NB4 (cell line): ENCODE data around the gene GALNT18.
"Not testable (repeated sequence)": the region's sequence is repeated elsewhere in the genome, so short reads cannot be mapped to it uniquely, and the experiment has no call there.

Experiments used
- DNase-seq: peaks from one replicate; pipeline ENCODE4 v3.0.0; 2010; ENCODE audit warnings: low read depth
- H3K4me3 ChIP-seq: one replicate; pipeline ENCODE4 v1.5.1; 2011; ENCODE audit warnings: mild to moderate bottlenecking, low read depth, low read length, moderate library complexity
- MYC ChIP-seq: IDR thresholded peaks from 2 replicates; pipeline ENCODE4 v1.6.1; 2011; ENCODE audit warnings: low read depth, low read length
- POLR2A ChIP-seq: IDR thresholded peaks from 2 replicates; pipeline ENCODE4 v1.6.1; 2011; ENCODE audit warnings: mild to moderate bottlenecking; ENCODE audit not compliant: insufficient read length; ENCODE audit errors: extremely low read depth
- TF ChIP-seq, protein P1 (sequence below): IDR thresholded peaks from one replicate; pipeline ENCODE4 v1.5.1; 2012; ENCODE audit warnings: low read depth, low read length
- TF ChIP-seq, protein P2 (sequence below): IDR thresholded peaks from 2 replicates; pipeline ENCODE4 v1.6.1; 2011; ENCODE audit warnings: low read depth, low read length

GALNT18 gene

DNA sequence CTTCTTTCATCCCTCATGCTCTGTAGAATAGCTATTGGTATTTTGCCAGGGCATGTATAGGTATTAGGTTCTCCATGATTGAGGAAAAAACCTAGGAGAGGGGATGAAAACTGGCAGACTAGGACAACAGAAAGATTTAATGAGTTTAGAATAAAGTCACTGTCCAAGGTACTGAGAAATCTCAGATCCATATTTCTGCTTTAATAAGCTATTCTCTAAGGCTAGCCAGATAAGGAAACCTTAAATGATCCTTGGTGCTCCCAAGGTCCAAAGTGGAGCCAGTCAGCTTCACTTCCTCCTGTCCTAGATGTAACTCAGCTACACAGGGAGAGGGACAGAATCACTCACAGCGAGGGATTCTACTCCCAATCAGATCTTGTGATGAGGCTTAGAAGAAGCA, 255.0 kb downstream of the GALNT18 start:
- no peak for TF ChIP-seq MYC
- TF ChIP-seq, protein P1, sequence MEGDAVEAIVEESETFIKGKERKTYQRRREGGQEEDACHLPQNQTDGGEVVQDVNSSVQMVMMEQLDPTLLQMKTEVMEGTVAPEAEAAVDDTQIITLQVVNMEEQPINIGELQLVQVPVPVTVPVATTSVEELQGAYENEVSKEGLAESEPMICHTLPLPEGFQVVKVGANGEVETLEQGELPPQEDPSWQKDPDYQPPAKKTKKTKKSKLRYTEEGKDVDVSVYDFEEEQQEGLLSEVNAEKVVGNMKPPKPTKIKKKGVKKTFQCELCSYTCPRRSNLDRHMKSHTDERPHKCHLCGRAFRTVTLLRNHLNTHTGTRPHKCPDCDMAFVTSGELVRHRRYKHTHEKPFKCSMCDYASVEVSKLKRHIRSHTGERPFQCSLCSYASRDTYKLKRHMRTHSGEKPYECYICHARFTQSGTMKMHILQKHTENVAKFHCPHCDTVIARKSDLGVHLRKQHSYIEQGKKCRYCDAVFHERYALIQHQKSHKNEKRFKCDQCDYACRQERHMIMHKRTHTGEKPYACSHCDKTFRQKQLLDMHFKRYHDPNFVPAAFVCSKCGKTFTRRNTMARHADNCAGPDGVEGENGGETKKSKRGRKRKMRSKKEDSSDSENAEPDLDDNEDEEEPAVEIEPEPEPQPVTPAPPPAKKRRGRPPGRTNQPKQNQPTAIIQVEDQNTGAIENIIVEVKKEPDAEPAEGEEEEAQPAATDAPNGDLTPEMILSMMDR: no peak
- TF ChIP-seq, protein P2, sequence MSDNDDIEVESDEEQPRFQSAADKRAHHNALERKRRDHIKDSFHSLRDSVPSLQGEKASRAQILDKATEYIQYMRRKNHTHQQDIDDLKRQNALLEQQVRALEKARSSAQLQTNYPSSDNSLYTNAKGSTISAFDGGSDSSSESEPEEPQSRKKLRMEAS: no peak
- no peak for TF ChIP-seq POLR2A
- no peak overlapping the region for H3K4me3 ChIP-seq
- no peak for DNase-seq

DNA sequence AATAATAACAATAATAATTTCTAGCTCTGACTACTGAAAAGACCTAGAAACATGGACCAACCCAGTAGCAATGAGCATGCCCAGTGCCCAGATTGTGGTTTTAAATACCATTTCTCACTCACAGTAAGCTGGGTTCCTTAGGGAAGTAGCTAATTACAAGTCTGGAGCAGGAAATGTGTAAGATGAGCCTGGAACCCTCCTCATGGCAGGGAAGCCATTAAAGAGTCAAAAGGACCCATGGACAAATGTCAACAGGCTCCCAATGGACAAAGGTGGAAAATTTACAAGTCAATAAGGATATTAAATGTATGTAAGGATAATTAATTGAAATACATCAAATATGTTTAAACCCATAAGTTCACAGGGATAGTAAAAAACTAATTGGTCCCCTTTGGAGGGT, 258.1 kb downstream of the GALNT18 start:
- no peak for DNase-seq
- H3K4me3 ChIP-seq: no peak overlapping the region
- TF ChIP-seq MYC (no peak), POLR2A (no peak)
- TF ChIP-seq, protein P1: no peak
- TF ChIP-seq, protein P2: no peak

DNA sequence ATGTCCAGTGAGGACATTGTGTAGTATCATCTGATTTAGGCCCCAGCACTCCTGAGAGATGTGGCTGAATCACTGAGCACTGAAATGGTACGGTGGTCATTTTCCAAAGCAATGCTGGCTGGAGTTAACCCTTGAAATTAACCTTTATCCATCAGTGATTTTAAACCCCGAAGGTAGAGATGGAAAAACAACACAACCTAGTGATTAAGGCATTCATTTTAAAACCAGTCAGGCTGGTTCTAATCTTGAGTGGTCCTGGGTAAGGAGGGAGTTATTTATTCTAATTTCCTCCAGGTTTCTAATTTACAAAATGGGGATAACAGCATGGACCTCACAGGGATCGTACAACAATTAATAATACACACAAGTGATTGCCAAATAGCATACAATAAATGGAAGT, 262.2 kb downstream of the GALNT18 start:
- TF ChIP-seq MYC: no peak
- TF ChIP-seq, protein P2: no peak
- TF ChIP-seq, protein P1: no peak
- no peak for TF ChIP-seq POLR2A
- DNase-seq: no peak

DNA sequence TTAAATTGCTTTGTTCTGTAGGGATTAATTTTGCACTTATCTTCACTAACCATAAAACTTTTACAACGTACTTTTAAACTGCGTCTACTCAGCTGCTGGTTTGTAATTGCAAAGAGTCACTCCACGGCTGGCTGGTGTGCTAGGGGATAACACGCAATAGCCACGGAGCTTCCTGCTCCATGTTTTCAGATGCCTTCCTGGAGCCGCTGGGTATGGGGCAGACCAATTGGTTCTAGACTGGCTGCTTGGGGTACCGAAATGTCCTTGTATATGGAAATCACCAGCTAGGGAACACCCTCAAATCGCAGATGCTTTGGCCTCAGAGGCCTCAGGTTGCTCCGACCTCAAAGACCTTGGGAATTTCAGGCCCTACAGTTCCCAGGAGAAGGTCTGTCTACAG, 265.0 kb downstream of the GALNT18 start:
- TF ChIP-seq, protein P1: no peak
- TF ChIP-seq, protein P2: no peak
- no peak for TF ChIP-seq POLR2A
- TF ChIP-seq MYC: no peak
- H3K4me3 ChIP-seq: no peak overlapping the region
- no peak for DNase-seq

More for the DNA sequence above, 262.2 kb downstream of the GALNT18 start:
- no peak overlapping the region for H3K4me3 ChIP-seq

DNA sequence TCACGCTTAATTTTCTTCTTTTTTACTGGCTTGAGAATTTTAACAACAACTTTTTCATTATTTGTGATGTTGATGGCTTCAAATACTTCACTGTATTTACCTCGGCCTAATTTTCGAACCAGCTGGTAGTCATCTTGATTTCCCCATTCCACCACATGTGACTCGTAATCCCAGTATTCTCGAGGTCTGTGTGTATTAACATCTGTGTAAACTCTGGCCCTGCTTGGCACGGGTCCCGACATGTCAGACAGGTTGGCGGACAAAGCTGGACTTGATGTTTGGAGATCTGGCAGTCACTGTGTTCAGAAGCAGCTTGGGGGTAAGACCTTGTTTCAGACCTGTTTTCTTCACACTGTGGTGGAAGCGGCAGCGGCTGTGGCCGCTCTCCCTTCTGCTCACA, 268.9 kb downstream of the GALNT18 start, which contains the start of gene CSNK2A3:
CSNK2A3 (minus strand) TSS at position 373 of the 400 bp plus-strand sequence; CDS start at position 242, 131 bp downstream.
- H3K4me3 ChIP-seq, DNase-seq: not testable (repeated sequence)

DNA sequence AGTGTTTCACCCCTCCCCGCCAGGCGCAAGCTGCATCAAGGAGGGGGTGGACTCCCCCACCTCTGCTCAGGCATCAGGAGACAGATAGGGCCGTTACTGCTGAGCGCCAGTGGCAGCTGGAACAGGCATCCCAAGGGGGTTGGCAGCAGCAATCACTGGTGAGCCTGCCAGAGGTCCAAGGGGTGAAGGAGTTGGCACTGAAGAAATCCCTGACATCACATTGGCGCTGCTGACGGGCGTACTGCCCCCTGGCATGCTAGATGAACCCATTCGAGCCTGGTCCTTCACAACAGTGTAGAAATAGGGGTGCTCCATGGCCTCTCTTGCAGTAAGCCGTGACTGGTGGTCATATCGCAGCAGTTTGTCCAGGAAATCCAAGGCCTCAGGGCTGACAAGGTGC, 270.0 kb downstream of the GALNT18 start:
- not testable (repeated sequence) for H3K4me3 ChIP-seq, DNase-seq

DNA sequence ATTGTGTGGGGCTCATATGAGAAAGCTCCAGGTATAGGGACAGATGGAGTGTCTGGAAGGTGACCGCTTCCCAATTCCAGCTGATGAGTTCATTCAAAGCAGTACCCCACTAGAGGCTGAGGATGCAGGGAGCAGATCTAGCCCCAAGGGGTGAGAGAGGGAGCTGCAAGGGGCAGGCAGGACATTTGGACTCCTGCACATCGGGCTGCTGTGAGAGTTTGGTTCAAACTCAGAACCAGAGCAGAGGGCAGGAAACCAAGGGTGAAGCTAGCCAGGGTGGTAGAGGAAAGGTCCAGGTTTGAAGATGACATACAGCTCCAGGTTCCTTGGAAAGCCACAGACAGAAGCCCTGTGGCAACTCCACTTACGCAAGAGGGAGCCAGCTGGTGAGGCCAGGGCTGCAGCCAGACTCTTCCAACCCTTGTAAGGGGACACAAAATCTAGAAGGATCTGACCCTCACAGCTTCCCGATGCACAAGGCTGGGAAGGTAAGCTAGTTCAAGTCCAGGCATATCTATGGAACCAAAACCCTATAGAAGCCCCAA, 270.7 kb downstream of the GALNT18 start:
- DNase-seq: peak; percentile 8
- TF ChIP-seq POLR2A (no peak), MYC (no peak)
- TF ChIP-seq, protein P2: no peak
- TF ChIP-seq, protein P1: no peak
- H3K4me3 ChIP-seq: no peak overlapping the region
